Amygdala (tissue), 56 donors: ENCODE results near the gene CYP27B1.
"Not testable (repeated sequence)": the region's sequence is repeated elsewhere in the genome, so short reads cannot be mapped to it uniquely, and the experiment has no call there.

Experiments
- DNase-seq, 56 donors: peaks; one replicate each; lab custom pipeline; 2025; lab: John Stamatoyannopoulos, UW

The CYP27B1 gene

DNA sequence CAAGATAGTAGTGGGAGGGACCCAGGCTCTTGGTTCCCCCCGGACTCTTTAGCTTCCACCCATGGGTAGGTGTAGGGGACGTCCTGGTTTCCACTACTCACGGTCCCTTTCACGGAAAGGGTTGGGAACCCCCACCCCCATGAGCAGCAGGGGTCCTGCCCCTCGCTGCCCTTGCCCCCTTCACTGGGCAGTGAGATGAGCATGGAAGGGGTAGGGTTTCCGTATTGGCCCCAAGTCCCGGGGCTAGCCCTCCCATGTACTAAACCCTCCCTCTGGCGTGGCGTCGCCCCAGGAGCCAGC is 41.1 kb downstream of the CYP27B1 start:
- DNase-seq = no peak

- no peak for DNase-seq
Measured at GRCh38 chr12:57724936-57725740, 41.7 kb downstream of the CYP27B1 start.

- DNase-seq = no peak
Measured at GRCh38 chr12:57724003-57724935, 42.6 kb downstream of the CYP27B1 start.

GRCh38 chr12:57723630-57723962 is 43.3 kb downstream of the CYP27B1 start:
- no peak for DNase-seq

DNA sequence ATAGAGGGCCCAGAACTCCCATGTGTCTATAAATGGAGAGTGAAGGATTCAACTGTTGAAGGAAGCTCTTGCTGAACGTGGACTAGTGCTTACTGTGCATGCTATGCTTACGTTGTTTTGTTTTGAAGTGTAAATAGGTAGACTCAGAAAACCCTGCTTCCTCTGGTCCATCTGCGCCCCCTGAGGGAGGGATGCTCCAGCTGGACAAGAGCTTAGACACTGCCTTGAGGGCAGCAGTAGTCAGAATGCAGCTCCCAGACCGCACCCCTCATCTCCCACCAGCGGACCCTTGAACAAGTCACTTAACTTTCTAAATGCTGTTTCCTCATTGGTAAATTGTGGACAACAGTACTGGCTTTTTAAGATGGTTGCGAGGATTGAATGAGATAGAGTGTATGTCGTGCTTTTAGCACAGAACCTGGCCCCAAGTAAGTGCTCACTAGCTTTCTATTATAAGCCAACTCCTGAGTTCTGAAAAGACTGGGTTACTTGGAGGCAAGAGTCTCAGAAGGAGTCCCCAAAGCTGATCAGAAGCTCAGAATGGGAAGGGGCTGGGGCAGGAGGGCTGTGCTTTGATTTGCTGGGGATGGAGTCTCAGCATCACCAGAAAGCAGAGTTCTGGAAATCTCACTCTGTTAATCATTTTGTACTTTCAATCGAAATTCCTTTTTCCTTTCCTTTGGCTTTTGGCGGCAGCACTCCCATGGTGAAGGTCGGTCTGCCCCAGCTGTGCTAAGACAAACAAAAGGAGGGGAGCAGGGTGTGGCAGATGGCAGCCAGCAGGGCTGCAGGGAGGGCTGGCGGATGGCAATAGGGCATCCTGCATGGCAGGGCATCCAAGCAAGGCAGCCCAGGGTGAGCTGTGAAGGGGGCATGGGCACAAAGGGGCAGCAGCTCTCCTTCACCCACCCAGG is 43.9 kb downstream of the CYP27B1 start:
- no peak for DNase-seq

DNA sequence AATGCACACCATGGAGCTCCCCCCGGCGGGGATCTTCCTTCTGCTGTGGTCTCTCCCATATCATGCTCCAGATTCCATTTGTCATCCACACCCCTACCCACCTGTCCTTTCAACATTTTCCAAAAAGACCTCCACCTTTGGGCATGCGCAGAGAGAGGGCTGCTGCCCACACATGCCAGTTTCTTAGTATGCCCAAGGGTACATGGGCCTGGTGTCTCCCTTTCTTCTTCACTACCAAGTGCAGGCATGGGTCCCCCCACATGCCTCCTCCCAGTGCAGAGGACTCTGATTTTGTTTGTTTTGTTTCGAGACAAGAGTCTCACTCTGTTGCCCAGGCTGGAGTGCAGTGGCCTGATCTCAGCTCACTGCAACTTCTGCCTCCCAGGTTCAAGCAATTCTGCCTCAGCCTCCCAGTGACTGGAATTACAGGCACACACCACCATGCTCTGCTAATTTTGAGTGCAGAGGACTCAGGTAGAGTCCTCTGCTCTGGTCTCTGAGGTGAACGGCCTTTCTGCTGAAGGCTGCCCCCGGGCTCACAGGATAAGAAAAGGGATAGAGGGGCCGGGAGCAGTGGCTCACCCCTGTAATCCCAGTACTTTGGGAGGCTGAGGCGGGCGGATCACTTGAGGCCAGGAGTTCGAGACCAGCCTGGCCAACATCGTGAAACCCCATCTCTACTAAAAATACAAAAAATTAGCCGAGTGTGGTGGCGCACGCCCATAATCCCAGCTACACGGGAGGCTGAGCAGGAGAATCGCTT is 44.9 kb downstream of the CYP27B1 start:
- not testable (repeated sequence) for DNase-seq

DNA sequence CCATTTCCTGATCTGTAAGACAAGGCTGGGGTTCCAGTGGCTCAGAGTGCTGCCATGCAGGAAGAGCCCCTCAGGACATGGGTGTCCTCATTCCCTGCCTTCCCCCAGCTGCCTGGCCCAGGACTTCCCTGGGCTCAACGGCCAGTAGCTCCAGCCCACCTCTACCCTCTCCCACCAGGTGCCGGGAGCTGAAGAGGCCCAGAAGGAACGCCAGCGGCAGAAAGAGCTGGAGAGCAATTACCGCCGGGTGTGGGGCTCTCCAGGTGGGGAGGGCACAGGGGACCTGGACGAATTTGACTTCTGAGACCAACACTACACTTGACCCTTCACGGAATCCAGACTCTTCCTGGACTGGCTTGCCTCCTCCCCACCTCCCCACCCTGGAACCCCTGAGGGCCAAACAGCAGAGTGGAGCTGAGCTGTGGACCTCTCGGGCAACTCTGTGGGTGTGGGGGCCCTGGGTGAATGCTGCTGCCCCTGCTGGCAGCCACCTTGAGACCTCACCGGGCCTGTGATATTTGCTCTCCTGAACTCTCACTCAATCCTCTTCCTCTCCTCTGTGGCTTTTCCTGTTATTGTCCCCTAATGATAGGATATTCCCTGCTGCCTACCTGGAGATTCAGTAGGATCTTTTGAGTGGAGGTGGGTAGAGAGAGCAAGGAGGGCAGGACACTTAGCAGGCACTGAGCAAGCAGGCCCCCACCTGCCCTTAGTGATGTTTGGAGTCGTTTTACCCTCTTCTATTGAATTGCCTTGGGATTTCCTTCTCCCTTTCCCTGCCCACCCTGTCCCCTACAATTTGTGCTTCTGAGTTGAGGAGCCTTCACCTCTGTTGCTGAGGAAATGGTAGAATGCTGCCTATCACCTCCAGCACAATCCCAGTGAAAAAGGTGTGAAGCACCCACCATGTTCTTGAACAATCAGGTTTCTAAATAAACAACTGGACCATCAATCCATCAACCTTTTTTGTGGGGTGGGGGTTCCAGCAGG is 46.0 kb downstream of the CYP27B1 start:
- DNase-seq = no peak

DNA sequence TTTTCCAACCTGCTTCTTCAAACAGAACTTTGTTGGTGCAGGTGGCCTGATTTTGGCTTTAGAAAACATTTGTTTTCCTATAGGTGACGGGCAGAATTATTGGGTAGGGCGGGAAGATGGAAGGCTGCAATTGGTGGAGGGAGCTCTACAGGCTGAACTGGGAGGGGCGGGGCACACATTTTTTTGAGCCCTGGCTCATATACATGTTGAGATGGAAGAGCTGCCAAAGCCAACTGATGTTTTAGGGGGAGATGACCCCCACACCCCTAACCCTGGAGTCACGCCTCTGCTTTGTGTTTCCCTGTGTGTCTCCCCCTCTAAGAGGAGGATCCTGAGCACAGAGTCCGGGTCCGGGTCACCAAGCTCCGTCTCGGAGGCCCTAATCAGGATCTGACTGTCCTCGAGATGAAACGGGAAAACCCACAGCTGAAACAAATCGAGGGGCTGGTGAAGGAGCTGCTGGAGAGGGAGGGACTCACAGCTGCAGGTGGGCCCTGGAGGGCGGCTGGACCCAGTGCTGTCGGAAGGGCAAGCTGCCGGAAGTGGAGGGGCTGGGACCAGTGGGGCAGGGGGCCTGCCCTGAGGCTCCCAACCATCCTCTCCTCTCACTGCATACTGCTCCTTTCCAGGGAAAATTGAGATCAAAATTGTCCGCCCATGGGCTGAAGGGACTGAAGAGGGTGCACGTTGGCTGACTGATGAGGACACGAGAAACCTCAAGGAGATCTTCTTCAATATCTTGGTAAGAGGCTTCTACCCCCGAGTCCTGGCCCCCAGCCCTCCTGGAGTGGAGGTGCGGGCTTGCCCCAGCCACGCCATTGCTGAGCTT is 46.9 kb downstream of the CYP27B1 start:
- no peak for DNase-seq

- DNase-seq = no peak
Measured at GRCh38 chr12:57718641-57719528, 48.0 kb downstream of the CYP27B1 start.

DNA sequence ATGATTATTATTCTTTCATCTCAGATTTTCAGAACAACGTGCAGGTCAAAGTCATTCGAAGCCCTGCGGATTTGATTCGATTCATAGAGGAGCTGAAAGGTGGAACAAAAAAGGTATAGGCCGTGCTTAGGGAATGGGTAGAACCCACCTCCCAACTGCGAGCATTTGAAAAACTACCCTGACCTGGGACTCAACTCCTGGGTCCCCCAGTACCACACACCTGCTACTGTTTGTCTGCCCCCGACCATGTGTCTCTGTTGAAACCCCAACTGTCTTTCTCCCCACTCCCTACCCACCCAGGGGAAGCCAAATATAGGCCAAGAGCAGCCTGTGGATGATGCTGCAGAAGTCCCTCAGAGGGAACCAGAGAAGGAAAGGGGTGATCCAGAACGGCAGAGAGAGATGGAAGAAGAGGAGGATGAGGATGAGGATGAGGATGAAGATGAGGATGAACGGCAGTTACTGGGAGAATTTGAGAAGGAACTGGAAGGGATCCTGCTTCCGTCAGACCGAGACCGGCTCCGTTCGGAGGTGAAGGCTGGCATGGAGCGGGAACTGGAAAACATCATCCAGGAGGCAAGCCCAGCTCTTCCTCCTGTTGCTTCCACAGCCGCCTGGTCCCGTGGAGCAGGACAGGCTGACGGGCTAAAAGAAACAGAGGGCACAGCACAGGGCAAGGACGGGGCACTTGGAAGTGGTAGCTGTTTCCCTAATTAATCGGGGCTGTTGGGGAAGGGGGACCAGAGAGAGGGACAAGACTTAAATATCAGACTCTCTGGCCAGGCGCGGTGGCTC is 48.8 kb downstream of the CYP27B1 start:
- DNase-seq = no peak

GRCh38 chr12:57717131-57717530 is 49.7 kb downstream of the CYP27B1 start:
- no peak for DNase-seq

GRCh38 chr12:57716305-57716704 is 50.6 kb downstream of the CYP27B1 start:
- DNase-seq = no peak

DNA sequence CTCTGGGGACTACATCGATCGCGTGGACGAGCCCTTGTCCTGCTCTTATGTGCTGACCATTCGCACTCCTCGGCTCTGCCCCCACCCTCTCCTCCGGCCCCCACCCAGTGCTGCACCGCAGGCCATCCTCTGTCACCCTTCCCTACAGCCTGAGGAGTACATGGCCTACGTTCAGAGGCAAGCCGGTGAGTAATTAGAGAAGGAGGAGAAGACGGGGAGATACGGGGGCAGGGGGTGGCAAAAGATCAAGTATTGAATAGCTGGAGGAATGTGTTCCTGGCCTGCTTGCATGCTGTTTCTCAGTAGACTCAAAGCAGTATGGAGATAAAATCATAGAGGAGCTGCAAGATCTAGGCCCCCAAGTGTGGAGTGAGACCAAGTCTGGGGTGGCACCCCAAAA is 51.1 kb downstream of the CYP27B1 start:
- DNase-seq = no peak

DNA sequence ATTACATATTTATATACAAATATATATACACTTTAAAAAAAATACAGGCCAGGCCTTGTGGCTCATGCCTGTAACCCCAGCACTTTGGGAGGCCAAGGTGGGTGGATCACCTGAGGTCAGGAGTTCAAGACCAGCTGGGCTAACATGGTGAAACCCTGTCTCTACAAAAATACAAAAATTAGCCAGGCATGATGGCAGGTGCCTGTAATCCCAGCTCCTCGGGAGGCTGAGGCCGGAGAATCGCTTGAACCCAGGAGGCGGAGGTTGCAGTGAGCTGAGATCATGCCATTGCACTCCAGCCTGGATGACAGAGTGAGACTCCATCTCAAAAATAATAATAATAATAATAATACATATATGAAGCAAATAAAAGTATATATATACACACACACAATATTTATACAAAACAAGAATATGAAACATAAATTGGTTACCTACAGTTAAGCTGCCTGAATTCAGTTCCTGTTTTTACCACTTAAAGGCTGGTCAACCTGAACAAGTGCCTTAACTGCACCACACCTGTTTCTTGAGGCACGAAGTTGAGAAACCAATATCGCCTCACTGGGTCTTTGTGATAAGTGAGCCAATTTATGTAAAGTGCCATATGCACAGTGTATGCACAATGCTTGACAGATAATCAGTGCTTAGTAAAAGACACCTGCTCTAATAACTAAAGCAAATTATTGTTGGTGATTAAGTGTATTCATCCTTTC is 51.7 kb downstream of the CYP27B1 start:
- not testable (repeated sequence) for DNase-seq

GRCh38 chr12:57713209-57713608 is 53.7 kb downstream of the CYP27B1 start:
- DNase-seq = no peak
